H9 (cell line): ENCODE data around the gene MINPP1. TPM values are rescaled to one million over a fixed set of nuclear protein-coding genes. Genes with fewer than 3 reads are reported as not detected.
"Not testable (repeated sequence)": the region's sequence is repeated elsewhere in the genome, so short reads cannot be mapped to it uniquely, and the experiment has no call there.

Experiments
- DNase-seq: peaks from one replicate; pipeline ENCODE4 v3.0.0-alpha.2; 2017
- H2AFZ ChIP-seq: one replicate; pipeline ENCODE4 v1.6.1; 2013; ENCODE audit warnings: mild to moderate bottlenecking, low read length, control low read depth, moderate library complexity
- H2AK5ac ChIP-seq: 2 replicates; pipeline ENCODE4 v1.6.1; 2013; ENCODE audit warnings: low read length, control low read depth, mixed read lengths; ENCODE audit not compliant: insufficient read length
- H2BK120ac ChIP-seq: one replicate; pipeline ENCODE4 v1.6.1; 2013; ENCODE audit warnings: low read depth, mild to moderate bottlenecking, low read length, control low read depth, inconsistent platforms; ENCODE audit not compliant: poor library complexity, severe bottlenecking
- H2BK12ac ChIP-seq: 2 replicates; pipeline ENCODE4 v1.6.1; 2013; ENCODE audit warnings: low read length, control low read depth, mixed read lengths, low read depth; ENCODE audit not compliant: insufficient read length
- H2BK15ac ChIP-seq: 2 replicates; pipeline ENCODE4 v1.6.1; 2013; ENCODE audit warnings: low read depth, low read length, control low read depth
- H2BK20ac ChIP-seq: one replicate; pipeline ENCODE4 v1.6.1; 2013; ENCODE audit warnings: low read depth, mild to moderate bottlenecking, low read length, control low read depth, inconsistent platforms; ENCODE audit not compliant: poor library complexity, severe bottlenecking
- H2BK5ac ChIP-seq: 2 replicates; pipeline ENCODE4 v1.6.1; 2013; ENCODE audit warnings: low read length, control low read depth, mixed read lengths; ENCODE audit not compliant: insufficient read length
- H3K14ac ChIP-seq: 2 replicates; pipeline ENCODE4 v1.6.1; 2013; ENCODE audit warnings: low read length, control low read depth; ENCODE audit not compliant: insufficient read depth
- H3K18ac ChIP-seq: 2 replicates; pipeline ENCODE4 v1.6.1; 2013; ENCODE audit warnings: low read depth, mild to moderate bottlenecking, mixed read lengths, low read length, control low read depth; ENCODE audit not compliant: insufficient read length
- H3K23ac ChIP-seq: 2 replicates; pipeline ENCODE4 v1.6.1; 2013; ENCODE audit warnings: low read length, control low read depth, mixed read lengths, low read depth; ENCODE audit not compliant: insufficient read length
- H3K23me2 ChIP-seq: 2 replicates; pipeline ENCODE4 v1.6.1; 2013; ENCODE audit warnings: low read depth, mild to moderate bottlenecking, mixed read lengths, low read length, control low read depth; ENCODE audit not compliant: insufficient read length, poor library complexity, severe bottlenecking
- H3K27ac ChIP-seq: 2 replicates; pipeline ENCODE4 v1.5.1; 2013; ENCODE audit warnings: low read length, control low read depth, mixed read lengths, low read depth; ENCODE audit not compliant: insufficient read length
- H3K27me3 ChIP-seq: 2 replicates; pipeline ENCODE4 v1.6.1; 2013; ENCODE audit warnings: low read length, control low read depth, inconsistent platforms; ENCODE audit not compliant: insufficient read depth
- H3K4ac ChIP-seq: 2 replicates; pipeline ENCODE4 v1.6.1; 2013; ENCODE audit warnings: low read depth, mild to moderate bottlenecking, control low read depth, inconsistent platforms, low read length, moderate library complexity
- H3K4me1 ChIP-seq: 2 replicates; pipeline ENCODE4 v1.6.1; 2013; ENCODE audit warnings: low read length, control low read depth, inconsistent platforms; ENCODE audit not compliant: insufficient read depth
- H3K4me2 ChIP-seq: 2 replicates; pipeline ENCODE4 v1.6.1; 2013; ENCODE audit warnings: low read length, control low read depth, mixed read lengths; ENCODE audit not compliant: insufficient read length, insufficient read depth
- H3K56ac ChIP-seq: 2 replicates; pipeline ENCODE4 v1.6.1; 2013; ENCODE audit warnings: low read depth, mild to moderate bottlenecking, mixed read lengths, low read length, control low read depth; ENCODE audit not compliant: insufficient read length
- H3K79me1 ChIP-seq: 2 replicates; pipeline ENCODE4 v1.6.1; 2013; ENCODE audit warnings: low read depth, mild to moderate bottlenecking, moderate library complexity, low read length, control low read depth, inconsistent platforms; ENCODE audit not compliant: insufficient read depth, poor library complexity, severe bottlenecking
- H3K79me2 ChIP-seq: 2 replicates; pipeline ENCODE4 v1.6.1; 2013; ENCODE audit warnings: low read length, control low read depth, inconsistent platforms; ENCODE audit not compliant: insufficient read depth
- H3K9ac ChIP-seq: 2 replicates; pipeline ENCODE4 v1.6.1; 2013; ENCODE audit warnings: low read length, control low read depth, mixed read lengths; ENCODE audit not compliant: insufficient read length; ENCODE audit errors: extremely low read depth
- H3K9me3 ChIP-seq: one replicate; pipeline ENCODE4 v1.6.1; 2013; ENCODE audit warnings: low read depth, low read length, inconsistent platforms; ENCODE audit not compliant: control insufficient read depth
- H3T11ph ChIP-seq: one replicate; pipeline ENCODE4 v1.6.1; 2013; ENCODE audit warnings: mild to moderate bottlenecking, low read length, control low read depth, inconsistent platforms
- H4K20me1 ChIP-seq: one replicate; pipeline ENCODE4 v1.6.1; 2013; ENCODE audit not compliant: control insufficient read depth, insufficient read length, insufficient read depth
- H4K5ac ChIP-seq: 2 replicates; pipeline ENCODE4 v1.6.1; 2013; ENCODE audit warnings: low read depth, mild to moderate bottlenecking, mixed read lengths, low read length, control low read depth; ENCODE audit not compliant: insufficient read length
- H4K8ac ChIP-seq: replicated peaks from 2 replicates; pipeline ENCODE4 v1.6.1; 2013; ENCODE audit warnings: low read length, control low read depth, mixed read lengths, low read depth; ENCODE audit not compliant: insufficient read length
- H4K91ac ChIP-seq: 2 replicates; pipeline ENCODE4 v1.6.1; 2013; ENCODE audit warnings: low read depth, mild to moderate bottlenecking, moderate library complexity, mixed read lengths, low read length, control low read depth; ENCODE audit not compliant: insufficient read length
- H3K27ac Mint-ChIP-seq, 3 experiments: 2 replicates in 2 of 3; 3 replicates in 1 of 3; pipeline ENCODE4 v1.8.0; 2020 to 2021; ENCODE audit warnings: mixed read lengths in 3 of 3, mild to moderate bottlenecking in 1 of 3, moderate library complexity in 1 of 3
- H3K27me3 Mint-ChIP-seq: 2 replicates; pipeline ENCODE4 v1.8.0; 2021; ENCODE audit warnings: low read depth, mild to moderate bottlenecking, moderate library complexity, mixed read lengths
- H3K36me3 Mint-ChIP-seq, 3 experiments: 2 replicates in 2 of 3; 3 replicates in 1 of 3; pipeline ENCODE4 v1.8.0; 2020 to 2021; ENCODE audit warnings: low read depth in 3 of 3, mixed read lengths in 3 of 3; ENCODE audit not compliant: insufficient read depth in 1 of 3
- H3K4me1 Mint-ChIP-seq, 2 experiments: 2 replicates each; pipeline ENCODE4 v1.8.0; 2020; ENCODE audit warnings: mixed read lengths in 2 of 2
- H3K4me3 Mint-ChIP-seq, 2 experiments: 2 replicates in 1 of 2; 3 replicates in 1 of 2; pipeline ENCODE4 v1.8.0; 2020 to 2021; ENCODE audit warnings: mild to moderate bottlenecking in 2 of 2, mixed read lengths in 2 of 2, moderate library complexity in 1 of 2
- H3K9me3 Mint-ChIP-seq, 2 experiments: 2 replicates in 1 of 2; 3 replicates in 1 of 2; pipeline ENCODE4 v1.8.0; 2020; ENCODE audit warnings: mild to moderate bottlenecking in 2 of 2, mixed read lengths in 2 of 2, moderate library complexity in 1 of 2
- CTCF ChIP-seq: fragments of 200-600 bp; sonication (generic); conservative IDR thresholded peaks from 3 replicates; pipeline ENCODE4 v1.8.0; 2021; ENCODE audit warnings: antibody characterized with exemption, mild to moderate bottlenecking
- WGBS: extraction: QIAGEN DNeasy Blood & Tissue Kit; methylation state at CpG from one replicate; pipeline ENCODE4 v1.1.7; 2013; ENCODE audit warnings: missing lambda C conversion rate, low lambda C conversion rate, mixed read lengths; ENCODE audit not compliant: insufficient read length; ENCODE audit errors: extremely low coverage; 5-methylcytosine and 5-hydroxymethylcytosine counted together
- total RNA-seq: library from RNA; stranded (reverse); gene quantifications from 2 replicates; pipeline ENCODE4 v1.2.1, GENCODE V29; 2021

Gene MINPP1
- total RNA-seq, 1 experiment from 2014 or later: 30.3 TPM

- Histone ChIP-seq H3T11ph (no peak overlapping the region), H2BK20ac (no peak overlapping the region), H3K27ac (no peak overlapping the region), H3K18ac (no peak overlapping the region), H3K4me2 (no peak overlapping the region), H4K20me1 (no peaks in the 10 kb centered on the region), H3K23me2 (no peaks in the 10 kb centered on the region), H3K27me3 (no peaks in the 10 kb centered on the region; the same call in 1 of the 2 replicates), H2BK12ac (no peak overlapping the region), H3K56ac (no peak overlapping the region), H2BK5ac (no peak overlapping the region), H3K9me3 (no peaks in the 10 kb centered on the region), H2AFZ (no peak overlapping the region), H3K9ac (no peak overlapping the region), H4K5ac (no peak overlapping the region), H4K91ac (no peak overlapping the region), H3K23ac (no peak overlapping the region), H4K8ac (no peak overlapping the region), H2AK5ac (no peak overlapping the region), H2BK120ac (no peak overlapping the region), H3K79me1 (no peaks in the 10 kb centered on the region), H2BK15ac (no peak overlapping the region), H3K14ac (no peak overlapping the region), H3K4me1 (no peaks in the 10 kb centered on the region), H3K79me2 (no peaks in the 10 kb centered on the region), H3K4ac (no peak overlapping the region)
- Mint-ChIP-seq H3K36me3 (no peaks in the 10 kb centered on the region), H3K27ac (no peak overlapping the region), H3K9me3 (no peaks in the 10 kb centered on the region), H3K27me3 (no peaks in the 10 kb centered on the region), H3K4me1 (peaks cover 0 to 6% of the 10 kb centered on the region in 2 experiments; a peak in 1 of 4 replicates), H3K4me3 (no peak overlapping the region)
- no peak for DNase-seq
- TF ChIP-seq CTCF: no peak
These were observed 86.8 kb downstream of the MINPP1 start for GRCh38 chr10:87591589-87591886.

- H3K27me3 Mint-ChIP-seq, H3K23me2 ChIP-seq, H3K36me3 Mint-ChIP-seq, H3K18ac ChIP-seq, H3K4me1 Mint-ChIP-seq, H3K4me2 ChIP-seq, H4K20me1 ChIP-seq, H2AK5ac ChIP-seq, H3K79me1 ChIP-seq, H4K91ac ChIP-seq, H3K23ac ChIP-seq, H3K27me3 ChIP-seq, H2BK12ac ChIP-seq, H3K4me3 Mint-ChIP-seq, H2BK15ac ChIP-seq, H3K4me1 ChIP-seq, H3K9me3 Mint-ChIP-seq, H3K27ac Mint-ChIP-seq, H2BK120ac ChIP-seq, H3K14ac ChIP-seq, H2BK5ac ChIP-seq, H3T11ph ChIP-seq, H3K27ac ChIP-seq, H3K56ac ChIP-seq, DNase-seq, H3K9me3 ChIP-seq, H3K9ac ChIP-seq, H3K4ac ChIP-seq, H4K5ac ChIP-seq, H2BK20ac ChIP-seq, H2AFZ ChIP-seq, H4K8ac ChIP-seq, H3K79me2 ChIP-seq: not testable (repeated sequence)
- WGBS: no CpG with 5 or more reads among the region's 4 CpGs
These were observed 88.2 kb downstream of the MINPP1 start for GRCh38 chr10:87592920-87593319.
